HG02973 (cell line): ENCODE results near the gene TMEM123.

Experiments used
- ATAC-seq: cut with Tn5 transposase; IDR thresholded peaks from one replicate; pipeline ENCODE4 v1.9.1; 2021; ENCODE audit warnings: moderate library complexity; ENCODE audit not compliant: unreplicated experiment

TMEM123 gene

GRCh38 chr11:102428696-102429095 lies 23.9 kb downstream of the TMEM123 start:
- ATAC-seq: no peak

GRCh38 chr11:102427068-102427467 lies 25.5 kb downstream of the TMEM123 start:
- no peak for ATAC-seq

GRCh38 chr11:102426570-102426969 lies 26.0 kb downstream of the TMEM123 start:
- no peak for ATAC-seq

- ATAC-seq: no peak
These were observed 26.6 kb downstream of the TMEM123 start for GRCh38 chr11:102426000-102426399.

GRCh38 chr11:102423936-102424335 lies 28.6 kb downstream of the TMEM123 start:
- no peak for ATAC-seq

- ATAC-seq: no peak
These were observed 29.5 kb downstream of the TMEM123 start for GRCh38 chr11:102422817-102423712.

GRCh38 chr11:102421261-102421660 lies 31.3 kb downstream of the TMEM123 start:
- no peak for ATAC-seq

- ATAC-seq: peak; percentile 89
These were observed 32.0 kb downstream of the TMEM123 start for GRCh38 chr11:102420547-102420946.

- no peak for ATAC-seq
These were observed 33.4 kb downstream of the TMEM123 start for GRCh38 chr11:102419181-102419580.

GRCh38 chr11:102416976-102417375 lies 35.6 kb downstream of the TMEM123 start:
- no peak for ATAC-seq

GRCh38 chr11:102415304-102415916 lies 37.2 kb downstream of the TMEM123 start:
- ATAC-seq: no peak

- no peak for ATAC-seq
These were observed 38.0 kb downstream of the TMEM123 start for GRCh38 chr11:102414559-102414958.

GRCh38 chr11:102413497-102413896 lies 39.1 kb downstream of the TMEM123 start:
- no peak for ATAC-seq

GRCh38 chr11:102411142-102411541 lies 41.4 kb downstream of the TMEM123 start:
- ATAC-seq: no peak

- ATAC-seq: no peak
These were observed 42.2 kb downstream of the TMEM123 start for GRCh38 chr11:102410382-102410784.

- no peak for ATAC-seq
These were observed 44.2 kb downstream of the TMEM123 start for GRCh38 chr11:102408339-102408738.

GRCh38 chr11:102407901-102408300 lies 44.7 kb downstream of the TMEM123 start:
- ATAC-seq: no peak

GRCh38 chr11:102406099-102406498 lies 46.5 kb downstream of the TMEM123 start:
- no peak for ATAC-seq

GRCh38 chr11:102405501-102405900 lies 47.1 kb downstream of the TMEM123 start:
- no peak for ATAC-seq

- ATAC-seq: no peak
These were observed 50.0 kb downstream of the TMEM123 start for GRCh38 chr11:102402548-102402947.

GRCh38 chr11:102401905-102402304 lies 50.7 kb downstream of the TMEM123 start:
- no peak for ATAC-seq

GRCh38 chr11:102400603-102401002 lies 52.0 kb downstream of the TMEM123 start:
- no peak for ATAC-seq
